ENCODE measurements around the gene AR.
"Not testable (repeated sequence)": the region's sequence is repeated elsewhere in the genome, so short reads cannot be mapped to it uniquely, and the experiment has no call there.

Gene AR

DNA sequence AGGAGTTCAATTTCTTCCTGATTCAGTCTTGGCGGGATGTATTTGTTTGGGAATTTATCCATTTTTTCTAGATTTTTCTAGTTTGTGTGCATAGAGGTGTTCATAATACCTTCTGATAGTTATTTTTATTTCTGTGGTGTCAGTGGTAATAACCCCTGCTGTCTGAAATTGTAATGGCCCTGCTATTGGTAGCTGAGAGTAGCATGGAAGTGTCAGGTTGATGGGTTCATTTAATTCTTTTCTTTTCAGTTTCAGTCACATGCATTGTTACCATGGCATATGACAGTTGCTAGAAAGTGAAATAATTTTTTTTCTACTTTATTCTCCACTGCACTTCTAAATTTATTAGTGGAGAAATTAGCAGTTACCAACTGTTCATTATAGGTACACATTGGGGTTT lies 20.7 kb downstream of the AR start:
- no peak for DNase-seq

DNA sequence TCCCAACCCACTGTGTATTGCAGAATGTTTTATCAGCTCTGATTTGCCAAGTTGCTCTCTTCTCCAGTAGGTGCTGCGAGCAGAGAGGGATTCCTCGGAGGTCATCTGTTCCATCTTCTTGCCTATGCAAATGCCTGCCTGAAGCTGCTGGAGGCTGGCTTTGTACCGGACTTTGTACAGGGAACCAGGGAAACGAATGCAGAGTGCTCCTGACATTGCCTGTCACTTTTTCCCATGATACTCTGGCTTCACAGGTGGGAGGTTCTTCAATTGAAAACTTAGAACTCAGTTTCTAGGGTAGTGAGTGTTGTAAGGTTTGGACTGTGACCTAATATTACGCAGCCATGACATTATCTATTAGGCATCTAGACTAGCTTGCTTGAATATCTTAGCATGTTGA lies 24.9 kb downstream of the AR start:
- DNase-seq = no peak

DNA sequence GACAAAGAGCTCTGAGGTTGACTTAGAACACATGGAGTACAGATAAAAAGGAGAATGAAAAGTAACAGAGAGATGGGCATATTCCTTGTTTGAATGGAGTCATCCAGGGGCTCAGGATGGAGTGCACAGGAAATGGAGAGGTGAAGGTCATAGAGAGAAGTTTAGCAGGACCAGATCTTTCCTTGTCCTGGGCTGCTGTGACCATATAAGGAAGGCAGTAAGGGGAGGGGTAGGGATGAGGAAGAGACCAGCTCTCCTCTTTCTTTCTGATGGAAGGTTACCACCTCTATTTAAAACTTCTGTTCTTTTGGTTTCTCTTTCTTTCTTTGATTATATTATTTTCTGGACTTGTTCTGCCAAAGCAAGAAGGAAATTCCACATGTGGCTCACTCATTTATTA lies 27.0 kb downstream of the AR start:
- no peak for DNase-seq

DNA sequence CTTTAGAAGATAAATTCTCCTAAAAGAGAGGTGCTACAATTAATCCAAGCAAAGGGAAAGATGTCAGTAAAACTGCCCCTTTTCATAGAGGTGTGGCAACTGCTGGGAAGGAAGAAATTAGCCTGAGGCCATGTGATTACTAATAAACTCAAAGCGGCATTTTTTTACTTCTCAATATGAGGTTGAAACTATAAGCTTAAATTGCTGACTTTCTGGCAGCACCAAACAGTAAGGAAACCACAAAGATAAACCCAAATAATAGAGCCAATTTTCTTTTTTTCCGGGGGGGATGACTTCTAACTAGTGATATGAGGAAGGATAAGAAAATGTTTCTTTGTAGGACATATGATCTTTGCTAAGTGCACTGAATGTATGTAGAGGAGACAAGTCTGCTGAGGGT lies 30.9 kb downstream of the AR start:
- no peak for DNase-seq

DNA sequence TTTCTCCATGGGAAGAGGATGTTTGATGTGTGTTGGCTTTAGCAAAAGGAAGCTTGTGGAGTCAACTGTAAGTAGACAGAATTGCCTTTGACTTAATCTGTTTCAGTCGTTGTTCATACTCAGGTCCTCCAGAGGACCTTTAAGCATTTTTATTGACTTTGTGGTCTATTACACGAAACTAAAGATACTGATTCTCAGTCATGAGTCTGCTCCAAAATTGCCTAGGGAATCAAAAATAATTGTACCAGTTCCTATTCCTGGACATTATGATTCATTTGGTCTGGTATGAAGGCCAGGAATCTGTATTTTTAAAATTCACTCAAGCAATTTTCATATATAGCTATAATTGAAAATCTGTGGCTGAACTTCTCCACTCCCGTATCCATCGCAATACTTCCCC lies 38.6 kb downstream of the AR start:
- no peak for DNase-seq

DNA sequence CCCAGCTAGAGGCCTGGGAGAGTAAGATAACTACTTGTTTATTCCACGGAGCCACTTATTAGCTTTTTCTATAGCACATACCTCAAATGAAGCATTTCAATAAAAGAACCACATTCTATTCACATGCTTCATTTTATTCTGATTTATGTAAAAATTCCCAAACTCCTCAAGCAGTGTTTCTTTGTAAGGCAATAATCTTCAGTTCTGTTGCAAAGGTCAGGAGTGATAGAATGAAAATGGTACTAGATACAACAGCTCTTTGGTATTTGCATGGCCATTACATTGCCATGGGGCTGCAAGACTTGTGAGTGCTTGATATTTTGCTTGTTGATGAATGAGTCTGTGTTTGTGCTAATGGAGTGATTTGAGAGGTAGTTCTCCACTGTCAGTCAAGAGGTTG lies 39.4 kb downstream of the AR start:
- no peak for DNase-seq

DNA sequence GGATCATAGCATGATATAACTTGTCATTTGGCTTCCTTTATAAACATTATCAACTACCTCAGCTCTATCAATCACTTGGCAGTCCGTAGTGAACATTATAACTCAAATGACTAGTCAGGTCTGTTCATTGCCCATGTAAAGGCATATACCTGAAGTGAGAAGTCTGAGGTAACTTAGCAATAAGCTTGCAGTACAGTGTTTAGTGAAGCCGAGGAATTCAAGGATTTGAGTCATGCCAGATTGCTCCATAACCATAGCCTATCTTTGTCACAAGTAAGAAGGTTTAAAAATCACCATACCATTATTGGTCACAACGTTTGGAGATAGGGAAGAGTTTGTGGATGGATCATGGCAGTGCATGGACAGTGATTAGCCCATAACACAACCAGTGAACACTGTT lies 41.6 kb downstream of the AR start:
- no peak for DNase-seq

DNA sequence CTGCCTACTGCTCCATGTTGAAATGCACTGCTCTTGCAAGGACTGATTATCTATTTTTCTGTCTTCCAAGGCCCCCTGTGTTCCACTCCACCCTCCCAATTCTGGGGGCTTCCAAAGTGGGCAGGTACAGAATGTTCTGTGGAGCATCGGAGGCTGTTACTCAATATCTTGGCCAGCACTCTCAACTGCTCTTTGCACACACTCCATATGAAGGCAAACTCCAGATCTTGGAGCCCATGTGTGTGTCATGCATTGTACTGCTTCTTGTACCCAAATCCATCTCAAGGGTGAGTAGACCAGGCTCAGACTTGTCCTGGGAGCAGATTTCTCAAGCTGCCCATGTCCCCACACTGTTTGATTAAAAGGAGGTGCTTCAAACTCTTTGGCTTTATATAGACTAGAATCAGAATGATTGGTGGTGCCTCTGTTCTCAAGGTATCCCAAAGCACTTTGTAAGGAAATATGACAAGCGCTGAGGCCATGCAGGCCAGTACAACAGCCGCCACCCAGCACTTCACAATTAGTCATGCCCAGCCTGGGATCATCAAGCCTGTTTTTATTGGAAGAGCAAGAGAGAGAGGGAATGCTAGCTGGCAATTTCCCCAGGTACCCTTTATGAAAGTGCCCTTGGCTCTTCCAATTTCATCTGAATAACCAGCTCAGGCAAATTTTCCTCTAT lies 44.3 kb downstream of the AR start:
- DNase-seq = no peak

DNA sequence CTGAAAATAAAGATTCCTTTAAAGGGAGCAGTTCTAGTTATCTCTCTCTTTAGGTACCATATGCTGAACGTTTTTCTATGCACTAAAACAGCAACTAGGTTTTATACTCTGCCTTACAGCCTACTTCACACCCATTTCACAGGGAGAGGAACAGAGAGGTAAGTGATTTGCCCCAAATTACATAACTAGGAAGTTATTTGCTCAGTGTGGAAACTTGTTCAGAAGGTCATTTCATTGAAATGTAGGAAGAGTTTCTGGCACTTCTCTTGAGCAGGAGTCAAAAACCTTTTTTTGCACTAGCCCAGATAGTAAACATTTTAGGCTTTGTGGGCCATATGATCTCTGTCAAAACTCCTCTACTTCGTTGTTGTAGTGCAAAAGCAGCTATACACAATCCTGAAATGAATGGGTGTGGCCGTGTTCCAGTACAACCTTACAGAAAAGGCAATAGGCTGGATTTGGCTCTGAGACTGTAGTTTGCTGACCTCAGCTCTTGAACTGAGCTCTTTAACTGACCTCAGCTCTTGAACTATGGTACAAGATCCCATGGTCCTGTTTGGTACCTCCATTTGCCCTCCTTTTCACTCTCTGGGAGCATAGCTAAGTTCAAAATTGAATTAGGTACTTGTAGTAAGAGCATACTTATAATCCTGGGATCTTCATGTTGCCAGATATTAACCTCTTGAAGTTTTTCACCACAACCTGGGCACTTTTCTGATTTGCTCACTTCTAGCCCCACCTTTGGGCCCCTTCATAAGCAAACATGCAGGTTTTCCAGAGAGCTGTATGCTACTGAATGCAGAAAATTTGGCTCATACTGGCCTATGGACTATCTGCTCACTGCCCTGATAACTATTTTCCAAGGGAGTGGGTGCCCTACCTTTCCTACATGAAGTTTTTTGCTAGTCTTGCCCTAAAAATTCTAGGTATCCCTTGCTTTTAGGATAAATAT lies 53.3 kb downstream of the AR start:
- no peak for DNase-seq

DNA sequence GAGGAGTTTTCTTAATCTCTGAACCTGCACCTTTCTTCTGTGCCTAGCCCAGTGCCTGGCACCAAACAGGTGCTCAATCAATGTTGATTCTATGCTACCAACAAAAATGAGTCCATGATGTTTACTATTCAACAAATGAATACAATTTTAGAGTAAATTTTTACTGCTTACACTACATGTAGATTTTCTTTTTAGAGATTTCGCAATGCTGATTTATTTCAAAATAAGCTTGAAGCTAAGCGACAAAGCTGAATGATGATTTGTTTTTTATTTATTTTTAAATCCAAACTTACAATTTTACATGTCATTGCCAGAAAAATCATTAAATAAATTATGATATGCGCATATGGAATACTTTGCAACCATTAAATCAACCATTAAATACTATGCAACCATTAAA lies 55.7 kb downstream of the AR start:
- DNase-seq = no peak

DNA sequence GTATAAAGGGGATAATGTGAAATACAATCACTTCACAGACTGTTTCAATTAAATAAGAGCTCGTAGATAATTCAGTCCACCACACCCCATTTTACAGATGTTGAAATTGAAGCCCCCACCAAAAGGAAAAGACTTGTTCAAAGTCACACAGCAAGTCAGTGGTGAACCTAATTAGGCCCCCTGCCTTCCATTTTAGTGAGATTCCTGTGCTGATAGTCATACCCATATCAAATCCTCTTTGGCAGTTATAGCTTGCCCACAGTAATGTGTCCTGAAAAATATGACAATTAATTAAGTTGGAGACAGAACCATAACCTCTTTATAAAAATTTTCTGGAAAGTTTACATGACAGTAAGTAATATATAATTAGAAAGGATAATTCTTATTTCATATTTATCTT lies 58.0 kb downstream of the AR start:
- DNase-seq = no peak

DNA sequence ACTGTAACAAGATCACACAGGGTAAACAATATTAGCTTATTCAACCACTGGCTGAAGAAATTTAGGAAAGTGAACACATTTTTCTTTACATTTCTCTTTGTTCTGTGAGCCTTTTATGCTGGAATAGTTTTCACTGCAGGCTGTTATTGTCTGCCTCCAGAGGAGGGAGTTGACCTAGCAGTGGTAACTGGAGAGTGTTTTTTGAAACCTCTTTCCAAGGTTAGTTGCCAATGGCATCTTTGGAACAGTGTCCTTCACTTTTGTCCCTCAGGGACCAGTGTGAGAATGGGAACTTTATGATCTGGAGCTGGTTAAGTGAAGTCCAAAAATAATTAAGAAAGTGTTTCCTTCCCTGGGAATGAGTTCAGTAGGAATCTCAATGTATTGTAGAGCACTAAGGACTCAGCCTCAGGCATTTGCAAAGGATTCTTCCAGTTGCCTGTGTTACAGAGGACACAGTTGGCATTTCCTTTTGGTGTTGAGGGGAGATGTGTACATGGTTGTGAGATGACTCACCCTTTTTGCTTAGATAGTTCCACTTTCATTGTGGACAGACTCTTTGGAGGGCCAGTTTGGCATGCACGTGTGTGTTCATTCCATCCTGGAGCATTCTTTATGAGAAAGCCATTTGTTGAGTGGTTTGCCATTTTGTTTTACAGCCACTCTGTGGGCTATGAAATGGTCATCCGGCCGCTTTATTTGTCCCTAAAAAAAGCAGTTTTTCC lies 61.3 kb downstream of the AR start:
- no peak for DNase-seq

DNA sequence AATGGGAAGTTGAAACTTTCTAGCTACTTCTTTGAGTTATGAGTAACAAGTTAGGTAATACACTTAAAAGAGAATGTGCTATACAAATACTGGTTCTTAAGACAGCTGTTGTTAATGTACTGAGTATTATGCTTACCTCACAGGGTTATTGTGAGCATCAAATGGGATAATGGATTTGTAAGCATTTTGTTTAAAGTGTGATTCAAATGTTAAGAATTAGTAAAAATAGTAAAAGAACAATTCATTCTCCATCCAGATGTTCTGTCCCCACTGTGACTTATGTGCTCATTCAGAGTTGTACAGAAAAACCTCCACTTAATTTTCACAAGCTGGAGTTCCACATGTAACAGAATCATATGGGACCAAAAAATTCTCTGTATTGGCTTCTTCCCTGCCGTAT lies 63.6 kb downstream of the AR start:
- no peak for DNase-seq

DNA sequence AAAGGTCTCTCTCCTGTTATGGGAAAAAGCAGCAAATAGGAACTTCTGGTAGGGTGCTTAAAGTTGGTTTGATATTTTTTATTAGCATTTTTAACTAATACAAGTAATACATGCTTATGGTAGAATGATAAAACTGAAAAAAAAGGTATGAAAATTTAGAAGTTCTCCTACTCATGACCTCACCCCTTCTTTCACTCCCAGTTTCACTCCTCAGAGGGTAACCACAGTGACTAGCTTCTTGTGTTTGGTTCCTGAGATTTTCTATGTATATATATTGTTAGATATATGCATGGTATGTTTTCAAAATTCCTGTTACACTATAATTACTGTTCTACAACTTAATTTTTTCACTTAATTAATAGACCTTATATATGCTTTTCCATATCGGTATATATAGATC lies 66.5 kb downstream of the AR start:
- DNase-seq = no peak

DNA sequence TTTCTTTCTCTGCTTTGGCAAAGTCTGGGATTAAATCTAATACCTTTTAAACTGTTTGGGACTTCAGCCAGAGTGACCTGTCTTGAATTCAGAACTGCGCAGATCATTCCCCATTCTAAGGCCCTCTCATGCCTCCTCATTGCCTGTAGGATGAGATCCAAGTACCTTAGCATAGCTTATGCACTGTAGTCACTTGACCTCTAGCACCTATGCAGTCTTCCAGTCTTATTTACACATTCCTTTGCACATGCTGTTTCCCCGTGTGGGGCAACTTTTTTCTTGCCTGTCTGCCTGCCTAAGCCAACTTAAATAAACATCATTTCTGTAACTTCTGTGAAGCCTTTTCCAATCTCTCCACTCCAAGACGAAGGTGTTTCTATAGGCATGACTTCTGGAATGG lies 68.4 kb downstream of the AR start:
- no peak for DNase-seq

DNA sequence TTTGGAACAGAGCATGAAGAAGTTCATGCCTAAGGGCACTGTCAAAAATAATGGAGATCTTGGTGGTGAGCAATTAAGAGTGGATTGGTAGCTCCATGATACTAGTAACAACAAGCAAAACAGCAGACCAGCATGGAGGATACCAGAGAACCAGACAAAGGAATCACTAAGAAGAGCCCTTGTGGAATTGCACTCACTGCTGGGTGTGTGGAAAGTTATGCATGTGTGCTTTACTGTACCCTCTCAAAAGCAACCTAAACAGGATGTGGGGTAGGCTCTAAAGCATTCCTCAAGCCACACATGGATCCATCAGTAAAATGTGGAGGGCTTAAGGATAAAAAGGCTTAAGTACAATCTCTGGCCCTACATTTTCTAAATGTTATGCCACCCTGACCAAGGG lies 69.5 kb downstream of the AR start:
- no peak for DNase-seq

DNA sequence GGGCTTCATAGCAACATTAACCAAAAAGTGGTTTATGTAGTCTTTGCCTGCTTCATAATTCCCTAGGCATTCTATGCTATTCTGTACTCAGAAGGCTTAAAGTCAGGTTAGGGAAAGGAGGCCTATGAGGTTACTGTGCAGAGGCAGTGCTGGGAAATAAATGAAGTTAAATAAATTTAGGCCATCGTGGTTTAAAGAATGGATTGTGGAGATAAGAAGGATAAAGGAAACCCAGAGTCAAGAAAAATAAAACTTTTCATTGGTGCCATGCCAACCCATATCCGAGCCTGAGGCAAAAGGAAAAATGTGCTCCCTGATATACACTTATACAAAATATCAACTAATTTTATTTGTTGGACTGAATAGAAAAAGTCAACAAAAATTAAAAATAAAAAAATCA lies 70.2 kb downstream of the AR start:
- no peak for DNase-seq

DNA sequence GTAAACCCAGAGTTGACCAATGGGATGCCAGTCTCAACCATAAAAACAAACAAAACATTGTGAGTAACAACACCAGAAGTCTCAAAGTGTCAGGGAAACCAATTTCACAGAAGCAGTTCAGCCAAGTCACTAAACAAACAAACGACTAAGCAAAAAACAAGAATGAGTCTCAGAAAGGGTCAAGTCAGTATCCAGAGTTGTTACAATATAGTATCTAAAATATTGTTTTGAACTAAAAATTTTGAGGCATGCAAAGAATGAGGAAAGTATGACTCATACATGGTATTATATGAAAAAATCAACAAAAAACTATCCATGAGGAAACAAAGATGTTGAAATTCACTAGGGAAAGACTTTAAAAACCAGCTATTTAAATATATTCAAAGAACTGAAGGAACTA lies 70.6 kb downstream of the AR start:
- no peak for DNase-seq

DNA sequence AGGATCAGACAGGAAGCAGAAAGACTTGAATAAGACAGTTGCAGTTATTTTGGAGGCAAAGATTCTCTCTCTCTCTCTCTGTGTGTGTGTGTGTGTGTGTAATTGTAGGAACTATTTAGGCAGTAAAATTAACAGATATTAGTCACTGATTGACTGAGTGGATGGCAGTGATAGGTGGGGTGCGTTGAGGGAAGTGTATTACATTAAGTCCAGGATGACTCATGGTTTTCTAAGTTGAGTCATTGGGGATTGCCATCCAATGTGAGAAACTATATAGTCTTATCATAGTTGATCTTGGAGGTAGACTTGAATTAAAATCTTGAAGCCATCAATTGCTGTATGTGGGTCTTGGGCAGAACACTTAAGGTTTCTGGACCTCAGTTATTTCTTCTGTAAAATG lies 75.4 kb downstream of the AR start:
- no peak for DNase-seq

DNA sequence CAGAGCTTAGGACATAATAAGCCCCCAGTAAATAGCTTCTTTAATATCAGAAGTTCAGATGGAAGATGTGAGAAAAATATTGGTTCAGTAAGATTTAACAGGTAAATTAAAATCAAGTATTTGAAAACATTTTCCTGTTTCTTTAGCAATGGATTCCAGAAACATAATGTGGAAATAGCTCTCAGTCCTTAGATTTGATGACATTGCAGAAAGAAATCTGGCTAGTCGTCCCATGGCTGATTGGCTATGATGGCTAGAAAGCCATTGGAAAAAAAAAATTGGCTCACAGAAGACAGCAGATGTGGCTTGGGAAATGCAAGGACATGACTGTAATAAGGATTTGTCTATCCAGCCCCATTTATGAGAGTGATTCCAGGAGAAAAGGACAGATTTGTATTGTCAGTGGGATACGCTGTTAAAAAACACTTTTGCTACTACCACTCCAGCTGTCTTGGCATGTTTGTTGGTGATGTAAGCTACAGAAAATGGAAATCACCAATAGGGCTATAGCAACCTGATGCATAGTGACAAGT lies 78.3 kb downstream of the AR start:
- no peak for DNase-seq

DNA sequence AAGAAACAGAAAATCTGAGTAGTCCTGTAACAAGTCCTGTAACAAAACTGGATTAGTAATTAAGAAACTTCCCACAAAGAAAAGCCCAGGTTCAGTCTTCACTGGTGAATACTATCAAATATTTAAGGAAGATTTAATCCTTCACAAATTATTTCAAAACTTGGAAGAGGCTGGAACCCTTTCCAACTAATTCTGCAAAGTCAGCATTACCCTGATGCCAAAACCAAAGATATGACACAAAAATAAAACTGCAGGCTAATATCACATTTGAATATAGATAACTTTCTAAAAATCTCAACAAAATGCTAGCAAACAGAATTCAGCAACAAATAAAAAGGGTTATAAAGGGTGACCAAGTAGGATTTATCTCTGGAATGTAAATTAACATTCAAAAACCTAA lies 80.5 kb downstream of the AR start:
- no peak for DNase-seq

DNA sequence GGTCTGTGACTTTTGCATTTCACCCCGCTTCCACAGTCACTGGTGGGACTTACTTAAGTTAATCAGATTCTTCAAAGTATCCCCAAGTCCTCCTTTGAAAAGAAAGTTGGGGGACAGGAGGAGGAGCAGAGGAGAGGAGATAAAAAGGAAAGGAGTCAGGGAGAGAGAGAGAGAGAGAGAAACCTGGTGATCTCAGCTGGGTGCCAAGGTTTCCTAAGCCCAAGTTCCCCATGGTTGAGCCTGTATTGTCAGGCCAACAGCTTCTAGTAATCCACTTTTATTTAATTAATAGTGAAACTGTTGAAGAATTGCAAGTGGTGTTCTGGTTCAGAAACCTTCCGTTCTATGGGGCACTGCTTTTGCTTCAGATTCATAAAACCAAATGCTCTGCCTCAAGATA lies 91.6 kb downstream of the AR start:
- no peak for DNase-seq

DNA sequence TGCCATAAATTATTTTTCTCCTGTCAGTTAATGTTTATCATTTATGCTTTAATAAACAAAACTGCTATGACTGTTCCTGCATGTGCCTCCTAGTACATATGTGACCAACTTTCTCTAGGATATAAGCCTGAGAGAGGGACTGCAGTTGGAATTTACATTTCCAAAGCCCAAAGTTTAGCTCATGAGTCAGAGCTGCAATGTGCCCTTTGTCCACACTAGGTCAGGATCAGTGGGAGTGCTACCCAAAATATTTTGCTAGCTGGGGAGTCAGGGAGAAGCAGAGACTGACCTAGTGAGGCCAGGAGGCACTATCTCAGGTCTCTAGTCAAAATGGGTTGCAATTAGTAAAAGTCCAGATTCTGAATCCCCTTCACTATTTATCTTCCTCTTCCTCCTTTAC lies 92.7 kb downstream of the AR start:
- no peak for DNase-seq

DNA sequence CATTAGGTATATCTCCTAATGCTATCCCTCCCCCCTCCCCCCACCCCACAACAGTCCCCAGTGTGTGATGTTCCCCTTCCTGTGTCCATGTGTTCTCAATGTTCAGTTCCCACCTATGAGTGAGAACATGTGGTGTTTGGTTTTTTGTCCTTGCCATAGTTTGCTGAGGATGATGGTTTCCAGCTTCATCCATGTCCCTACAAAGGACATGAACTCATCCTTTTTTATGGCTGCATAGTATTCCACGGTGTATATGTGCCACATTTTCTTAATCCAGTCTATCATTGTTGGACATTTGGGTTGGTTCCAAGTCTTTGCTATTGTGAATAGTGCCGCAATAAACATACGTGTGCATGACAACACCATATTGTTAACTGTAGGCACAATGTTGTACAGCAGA lies 93.5 kb downstream of the AR start:
- not testable (repeated sequence) for DNase-seq

Measured in stimulated activated CD8-positive, alpha-beta memory T cell treated with anti-CD3 and anti-CD28 coated beads, Interleukin-4, amount 100 ng/mL, for 48 hours (primary cell).